RWPE1 (cell line): Measurements from ENCODE around the gene ELANE.
"Not testable (repeated sequence)": the region's sequence is repeated elsewhere in the genome, so short reads cannot be mapped to it uniquely, and the experiment has no call there.

Source experiments
- CTCF ChIA-PET: fragments of 350-600 bp; sonication (Branson Sonifier 250); formaldehyde crosslinking; extraction: SDS; loops from one replicate; lab custom pipeline; 2021; lab: Yijun Ruan, JAX
- POLR2A ChIA-PET: fragments of 400-600 bp; formaldehyde crosslinking; extraction: SDS; loops from one replicate; lab custom pipeline; 2020; ENCODE audit warnings: antibody characterized with exemption; ENCODE audit not compliant: low non-redundant PET; lab: Yijun Ruan, JAX
- DNase-seq: peaks from one replicate; pipeline ENCODE4 v3.0.0; 2012; ENCODE audit warnings: low spot score
- H3K27ac ChIP-seq: fragments of 450-650 bp; 2 replicates; pipeline ENCODE4 v1.5.1; 2017
- CTCF ChIP-seq: fragments of 450-650 bp; conservative IDR thresholded peaks from 2 replicates; pipeline ENCODE4 v1.5.1; 2017; ENCODE audit warnings: low read depth, mild to moderate bottlenecking

Gene ELANE

GRCh38 chr19:848386-848921, 3.6 kb upstream of the ELANE start:
- CTCF ChIA-PET, result interaction anchor here (0.5 to 1.4 kb wide), 2 partner anchors 8 to 55 kb away, joined by 3 to 5 read pairs; no protein-coding TSS in a partner anchor

GRCh38 chr19:849195-849594, 2.9 kb upstream of the ELANE start:
- not testable (repeated sequence) for DNase-seq
- ChIA-PET POLR2A (interaction anchor here (0.8 kb wide), 1 partner anchor 77 kb away, joined by 6 read pairs; no protein-coding TSS in a partner anchor), CTCF (interaction anchor here (0.5 to 1.4 kb wide), 2 partner anchors 7 to 54 kb away, joined by 3 to 5 read pairs; no protein-coding TSS in a partner anchor)
- peak overlapping the region; percentile 95; the same call in 1 of the 2 replicates for H3K27ac ChIP-seq

More at GRCh38 chr19:848386-848921, 3.6 kb upstream of the ELANE start:
- DNase-seq, result no peak
- no peak for TF ChIP-seq CTCF
- H3K27ac ChIP-seq, result peak overlapping the region; percentile 95; the same call in 1 of the 2 replicates
- POLR2A ChIA-PET, result no interaction called here

GRCh38 chr19:850221-850978, 1.7 kb upstream of the ELANE start:
- peak overlapping the region; percentile 95 for H3K27ac ChIP-seq
- DNase-seq, result peak; percentile 49
- CTCF ChIA-PET, result interaction anchor here (0.5 kb wide), 1 partner anchor 80 kb away, joined by 3 read pairs; no protein-coding TSS in a partner anchor
- no peak for TF ChIP-seq CTCF
- POLR2A ChIA-PET, result no interaction called here

GRCh38 chr19:850979-851335, 1.1 kb upstream of the ELANE start:
- DNase-seq, result no peak
- CTCF ChIA-PET, result interaction anchor here (0.5 kb wide), 1 partner anchor 79 kb away, joined by 3 read pairs; no protein-coding TSS in a partner anchor
- POLR2A ChIA-PET, result no interaction called here
- TF ChIP-seq CTCF, result no peak
- H3K27ac ChIP-seq, result peak overlapping the region; percentile 95

GRCh38 chr19:853014-853585, 997 bp downstream of the ELANE start:
- CTCF ChIA-PET, result no interaction called here
- POLR2A ChIA-PET, result no interaction called here
- no peak for TF ChIP-seq CTCF
- DNase-seq, result no peak
- no peak overlapping the region for H3K27ac ChIP-seq

- not testable (repeated sequence) for H3K27ac ChIP-seq, DNase-seq
- ChIA-PET CTCF (interaction anchor here (0.6 kb wide), 1 partner anchor 40 kb away, joined by 3 read pairs; no protein-coding TSS in a partner anchor), POLR2A (interaction anchor here (0.5 kb wide), 1 partner anchor 9 kb away, joined by 5 read pairs; no protein-coding TSS in a partner anchor)
Measured at GRCh38 chr19:853614-854220, 1.6 kb downstream of the ELANE start.

GRCh38 chr19:854549-854948, 2.4 kb downstream of the ELANE start:
- ChIA-PET POLR2A (interaction anchor here (0.5 kb wide), 1 partner anchor 10 kb away, joined by 5 read pairs; no protein-coding TSS in a partner anchor), CTCF (interaction anchor here (0.6 kb wide), 2 partner anchors 39 to 85 kb away, joined by 3 to 4 read pairs; no protein-coding TSS in a partner anchor)
- no peak for DNase-seq
- TF ChIP-seq CTCF, result no peak
- no peak overlapping the region for H3K27ac ChIP-seq
